Left lung (tissue), 10 donors: ENCODE measurements around the gene EDN3. TPM values are rescaled to one million over a fixed set of nuclear protein-coding genes. Genes with fewer than 3 reads are reported as not detected.

ENCODE experiments used
- ATAC-seq: fragments of 200-7000 bp; cut with Tn5 transposase; one replicate; pipeline ENCODE4 v1.9.1; 2020; ENCODE audit warnings: moderate library complexity
- DNase-seq, 4 donors: peaks; one replicate each; pipeline ENCODE4 v3.0.0-alpha.2; 2013 to 2020
- H3K27ac ChIP-seq, 2 donors: fragments of 200-600 bp; sonication (generic) in 1 of 2; one replicate each; pipeline versions ENCODE4 v1.5.0 to v1.8.0; 2020 to 2021
- H3K27me3 ChIP-seq, 2 donors: fragments of 200-600 bp; sonication (generic) in 1 of 2; one replicate each; pipeline versions ENCODE4 v1.5.0 to v1.8.0; 2020 to 2021
- H3K36me3 ChIP-seq, 2 donors: fragments of 200-600 bp; sonication (generic) in 1 of 2; one replicate each; pipeline versions ENCODE4 v1.5.0 to v1.8.0; 2020 to 2021
- H3K4me1 ChIP-seq, 2 donors: fragments of 200-600 bp; one replicate each; pipeline ENCODE4 v1.8.0; 2021
- H3K4me3 ChIP-seq, 2 donors: fragments of 200-600 bp; sonication (generic) in 1 of 2; one replicate each; pipeline versions ENCODE4 v1.5.0 to v1.8.0; 2020 to 2021; ENCODE audit warnings: mild to moderate bottlenecking in 1 of 2
- H3K9me3 ChIP-seq, 2 donors: fragments of 200-600 bp; sonication (generic) in 1 of 2; one replicate each; pipeline versions ENCODE4 v1.5.0 to v1.8.0; 2020 to 2021
- CTCF ChIP-seq, 2 donors: fragments of 200-600 bp; sonication (generic) in 1 of 2; IDR thresholded peaks; one replicate each; pipeline versions ENCODE4 v1.5.0 to v1.8.0; 2021; ENCODE audit warnings: antibody characterized with exemption in 2 of 2
- intact Hi-C, 2 donors: fragments of 100-400 bp; cut with DNase I; formaldehyde crosslinking; loops; one replicate each; pipeline versions ENCODE4 v1.11.2 to v1.14.2; 2022
- polyA plus RNA-seq, 6 donors: library from polyadenylated mRNA; unstranded; fragments of 120-200 nt; gene quantifications; one replicate each; pipeline ENCODE4 v1.2.1, GENCODE V29; 2013; ENCODE audit not compliant: insufficient read length in 6 of 6
- total RNA-seq, 2 donors: library from RNA; stranded (reverse); fragmentation: NEBNext Ultra II Directional; extraction: Animal tissue kit (Norgen Biotek cat#: 25700); gene quantifications; one replicate each; pipeline ENCODE4 v1.2.1, GENCODE V29; 2021
- donor health status: DM: no; HTN: yes; CAD: no.
- donor health status: DM: no; HTN: no; CAD: no.

EDN3 gene
- total and polyA plus RNA-seq, 8 donors: 8.2 to 27.0 (median 19.1) TPM; not detected in 2

- DNase-seq (peak in 1 of 4 donors; percentile 21), ATAC-seq (no peak)
- no peaks in the 10 kb centered on the region for H3K9me3 ChIP-seq
- H3K27ac ChIP-seq: no peak overlapping the region
- no peak overlapping the region for H3K4me3 ChIP-seq
- H3K36me3 ChIP-seq: no peaks in the 10 kb centered on the region
- H3K27me3 ChIP-seq: peaks cover 0 to 30% of the 10 kb centered on the region in 2 donors
- intact Hi-C loops: no loop called here
- peaks cover 0 to 5% of the 10 kb centered on the region in 2 donors for H3K4me1 ChIP-seq
- no peak for TF ChIP-seq CTCF (IDR thresholded peaks at IDR 0.05)
Observed at GRCh38 chr20:59258221-59258621, 42.2 kb upstream of the EDN3 start.

GRCh38 chr20:59259946-59260345 is 40.5 kb upstream of the EDN3 start:
- DNase-seq (no peak), ATAC-seq (no peak)
- Histone ChIP-seq H3K27me3 (peaks cover 0 to 18% of the 10 kb centered on the region in 2 donors), H3K9me3 (no peaks in the 10 kb centered on the region), H3K4me1 (peaks cover 0 to 5% of the 10 kb centered on the region in 2 donors), H3K27ac (no peak overlapping the region), H3K4me3 (no peak overlapping the region), H3K36me3 (no peaks in the 10 kb centered on the region)
- TF ChIP-seq CTCF (IDR thresholded peaks at IDR 0.05): no peak
- intact Hi-C loops: no loop called here

GRCh38 chr20:59265298-59265697 is 35.1 kb upstream of the EDN3 start:
- Histone ChIP-seq H3K4me1 (no peaks in the 10 kb centered on the region), H3K9me3 (no peaks in the 10 kb centered on the region), H3K4me3 (no peak overlapping the region), H3K36me3 (no peaks in the 10 kb centered on the region), H3K27me3 (peaks cover 0 to 39% of the 10 kb centered on the region in 2 donors), H3K27ac (no peak overlapping the region)
- ATAC-seq (no peak), DNase-seq (no peak)
- intact Hi-C loops: no loop called here
- no peak for TF ChIP-seq CTCF (IDR thresholded peaks at IDR 0.05)

- intact Hi-C loops: no loop called here
- Histone ChIP-seq H3K27me3 (peaks cover 0 to 43% of the 10 kb centered on the region in 2 donors), H3K4me1 (no peaks in the 10 kb centered on the region), H3K4me3 (no peak overlapping the region), H3K27ac (no peak overlapping the region), H3K9me3 (no peaks in the 10 kb centered on the region), H3K36me3 (no peaks in the 10 kb centered on the region)
- ATAC-seq: no peak
- TF ChIP-seq CTCF (IDR thresholded peaks at IDR 0.05): no peak
- DNase-seq: no peak
Observed at GRCh38 chr20:59268870-59269269, 31.5 kb upstream of the EDN3 start.

- Histone ChIP-seq H3K27me3 (peaks cover 0 to 49% of the 10 kb centered on the region in 2 donors), H3K27ac (no peak overlapping the region), H3K9me3 (no peaks in the 10 kb centered on the region), H3K36me3 (no peaks in the 10 kb centered on the region), H3K4me3 (no peak overlapping the region), H3K4me1 (no peaks in the 10 kb centered on the region)
- ATAC-seq (no peak), DNase-seq (no peak)
- intact Hi-C loops: no loop called here
- TF ChIP-seq CTCF (IDR thresholded peaks at IDR 0.05): no peak
Observed at GRCh38 chr20:59269411-59270025, 30.9 kb upstream of the EDN3 start.
